Urothelium cell line (cell line): ENCODE data around the gene SLC28A1.
"Not testable (repeated sequence)": the region's sequence is repeated elsewhere in the genome, so short reads cannot be mapped to it uniquely, and the experiment has no call there.

Experiments used
- DNase-seq: peaks from one replicate; pipeline ENCODE4 v3.0.0; 2011; ENCODE audit warnings: low spot score, mixed read lengths
- FAIRE-seq: peaks from 2 replicates; lab custom pipeline; 2011; peaks lifted over from hg19 to GRCh38; lab: Jason Lieb, UNC

SLC28A1 gene

GRCh38 chr15:84883916-84884781 is at the start of gene SLC28A1:
Gene SLC28A1 (plus strand): TSS chr15:84884662. CDS start chr15:84887761, 3,099 bp downstream.
- no peak for DNase-seq

GRCh38 chr15:84834969-84835368 is 49.5 kb upstream of the SLC28A1 start:
- FAIRE-seq (no peak), DNase-seq (no peak)

More at GRCh38 chr15:84883916-84884781, at the start of gene SLC28A1:
- no peak for FAIRE-seq

- DNase-seq (no peak), FAIRE-seq (no peak)
Observed at GRCh38 chr15:84835661-84836337, 48.7 kb upstream of the SLC28A1 start.

- no peak for FAIRE-seq
- DNase-seq = no peak
Observed at GRCh38 chr15:84836844-84837243, 47.6 kb upstream of the SLC28A1 start.

- FAIRE-seq = no peak
- DNase-seq = no peak
Observed at GRCh38 chr15:84839714-84840113, 44.7 kb upstream of the SLC28A1 start.

GRCh38 chr15:84840255-84840654 is 44.2 kb upstream of the SLC28A1 start:
- no peak for FAIRE-seq

GRCh38 chr15:84840741-84841429 is 43.6 kb upstream of the SLC28A1 start:
- FAIRE-seq = no peak
- DNase-seq = peak; percentile 76

More at GRCh38 chr15:84840255-84840654, 44.2 kb upstream of the SLC28A1 start:
- DNase-seq = no peak

- no peak for DNase-seq
- FAIRE-seq = no peak
Observed at GRCh38 chr15:84842781-84843180, 41.7 kb upstream of the SLC28A1 start.

GRCh38 chr15:84844964-84845363 is 39.5 kb upstream of the SLC28A1 start:
- DNase-seq (no peak), FAIRE-seq (no peak)

GRCh38 chr15:84845631-84846030 is 38.8 kb upstream of the SLC28A1 start:
- peak; percentile 39 for DNase-seq
- not testable (repeated sequence) for FAIRE-seq

- FAIRE-seq (no peak), DNase-seq (no peak)
Observed at GRCh38 chr15:84846269-84846668, 38.2 kb upstream of the SLC28A1 start.

- FAIRE-seq (no peak), DNase-seq (no peak)
Observed at GRCh38 chr15:84847382-84847781, 37.1 kb upstream of the SLC28A1 start.

- no peak for DNase-seq
- no peak for FAIRE-seq
Observed at GRCh38 chr15:84852212-84852611, 32.2 kb upstream of the SLC28A1 start.

- no peak for FAIRE-seq
- no peak for DNase-seq
Observed at GRCh38 chr15:84855136-84855535, 29.3 kb upstream of the SLC28A1 start.

- DNase-seq = no peak
- no peak for FAIRE-seq
Observed at GRCh38 chr15:84855765-84856164, 28.7 kb upstream of the SLC28A1 start.

- DNase-seq (no peak), FAIRE-seq (no peak)
Observed at GRCh38 chr15:84856731-84857417, 27.6 kb upstream of the SLC28A1 start.

GRCh38 chr15:84857418-84858004 is 27.0 kb upstream of the SLC28A1 start:
- FAIRE-seq = no peak
- no peak for DNase-seq

- DNase-seq = no peak
- FAIRE-seq = no peak
Observed at GRCh38 chr15:84858231-84858630, 26.2 kb upstream of the SLC28A1 start.

- DNase-seq (no peak), FAIRE-seq (no peak)
Observed at GRCh38 chr15:84859144-84859543, 25.3 kb upstream of the SLC28A1 start.

- FAIRE-seq (no peak), DNase-seq (no peak)
Observed at GRCh38 chr15:84859651-84860050, 24.8 kb upstream of the SLC28A1 start.
